ENCODE data around the gene TMTC2.

DNA sequence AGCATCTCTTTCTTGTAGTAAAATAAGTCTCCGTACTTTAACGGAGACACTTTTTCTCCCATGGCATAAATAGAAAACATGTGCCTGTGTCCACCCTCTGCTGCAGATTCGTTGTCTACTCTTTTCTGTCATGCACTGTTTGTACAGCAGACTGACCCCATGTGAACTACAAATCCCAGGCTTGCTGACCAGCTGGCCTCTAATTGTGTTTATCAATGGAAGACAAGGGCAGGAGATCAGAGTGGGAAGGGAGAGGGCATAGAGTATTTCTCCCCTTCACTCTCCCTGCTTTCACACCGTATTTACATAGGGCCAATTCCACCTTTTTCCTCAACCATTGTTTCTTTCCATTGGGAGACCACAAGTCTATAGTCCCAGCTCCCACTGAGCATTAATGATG, 31.0 kb upstream of the TMTC2 start:
- TF ChIP-seq POLR2AphosphoS5 (IDR thresholded peaks at IDR 0.05; ENCODE audit: borderline replicate concordance, low read depth, low read length) (no peak), EZH2 (IDR thresholded peaks at IDR 0.05) (no peak), FOXP2 (optimal IDR thresholded peaks at IDR 0.05; ENCODE audit: control extremely low read depth, extremely low read length, insufficient read depth) (no peak)

All from SK-N-MC (cell line).